K562 (cell line): ENCODE results near the gene ACSS2. TPM values are rescaled to one million over a fixed set of nuclear protein-coding genes. Genes with fewer than 3 reads are reported as not detected.

Experiments
- BRF1 ChIP-seq: IDR thresholded peaks from 3 replicates; pipeline ENCODE4 v1.6.1; 2011; ENCODE audit warnings: borderline replicate concordance, mild to moderate bottlenecking; ENCODE audit not compliant: insufficient read length; ENCODE audit errors: extremely low read depth
- CBX1 ChIP-seq: sonication (generic); IDR thresholded peaks from 2 replicates; pipeline ENCODE4 v1.6.1; 2016; ENCODE audit warnings: antibody characterized with exemption, low read depth, mild to moderate bottlenecking
- CTBP1 ChIP-seq: fragments of 450-650 bp; IDR thresholded peaks from 2 replicates; pipeline ENCODE4 v1.6.1; 2016; ENCODE audit warnings: borderline replicate concordance
- FOXP1 ChIP-seq: sonication (generic); formaldehyde crosslinking; IDR thresholded peaks from 2 replicates; pipeline ENCODE4 v1.8.0; 2022; ENCODE audit warnings: mild to moderate bottlenecking, missing genetic modification reagents
- HDAC2 ChIP-seq: fragments of 450-650 bp; IDR thresholded peaks from 2 replicates; pipeline ENCODE4 v1.6.1; 2016; ENCODE audit warnings: mild to moderate bottlenecking
- HIVEP1 ChIP-seq: fragments of 250-450 bp; sonication (Bioruptor Pico); IDR thresholded peaks from 2 replicates; pipeline ENCODE4 v1.4.0; 2020; ENCODE audit warnings: mild to moderate bottlenecking
- NFRKB ChIP-seq: fragments of 450-650 bp; IDR thresholded peaks from 2 replicates; pipeline ENCODE4 v1.6.1; 2016; ENCODE audit warnings: low read depth
- PHTF2 ChIP-seq: fragments of 250-450 bp; sonication (Bioruptor Pico); IDR thresholded peaks from 2 replicates; pipeline ENCODE4 v1.5.0; 2021; ENCODE audit warnings: mild to moderate bottlenecking
- PTTG1 ChIP-seq: fragments of 450-650 bp; IDR thresholded peaks from 2 replicates; pipeline ENCODE4 v1.6.1; 2016; ENCODE audit warnings: low read depth, mild to moderate bottlenecking, missing genetic modification characterization, missing compliant biosample characterization
- RUNX1 ChIP-seq: sonication (generic); IDR thresholded peaks from 2 replicates; pipeline ENCODE4 v1.6.1; 2016; ENCODE audit warnings: antibody characterized with exemption, low read depth
- SAP30 ChIP-seq: fragments of 200-600 bp; sonication (generic); IDR thresholded peaks from 2 replicates; pipeline ENCODE4 v1.6.1; 2012; ENCODE audit warnings: borderline replicate concordance, low read depth, mild to moderate bottlenecking, moderate library complexity, low read length, control low read depth, inconsistent platforms; ENCODE audit not compliant: insufficient read depth, poor library complexity, severe bottlenecking
- SIN3A ChIP-seq, 2 experiments: fragments of 150-350 bp in 1 of 2; IDR thresholded peaks; 2 replicates each; pipeline ENCODE4 v1.6.1; 2011 to 2016; ENCODE audit warnings: borderline replicate concordance in 2 of 2, low read depth in 2 of 2, low read length in 2 of 2, mild to moderate bottlenecking in 2 of 2, moderate library complexity in 2 of 2; ENCODE audit not compliant: control insufficient read depth in 1 of 2
- TCF3 ChIP-seq: sonication (generic); formaldehyde crosslinking; IDR thresholded peaks from 2 replicates; pipeline ENCODE4 v1.4.0; 2020; ENCODE audit warnings: mild to moderate bottlenecking, missing genetic modification reagents
- ZNF3 ChIP-seq: fragments of 250-450 bp; sonication (Bioruptor Pico); IDR thresholded peaks from 2 replicates; pipeline ENCODE4 v1.5.0; 2021; ENCODE audit warnings: mild to moderate bottlenecking, moderate library complexity
- ZNF644 ChIP-seq: fragments of 200-800 bp; sonication (Bioruptor generic); IDR thresholded peaks from 2 replicates; pipeline ENCODE4 v1.6.1; 2016; ENCODE audit warnings: low read depth, missing genetic modification characterization, missing compliant biosample characterization
- ZNF76 ChIP-seq: fragments of 250-450 bp; sonication (Bioruptor Pico); IDR thresholded peaks from 2 replicates; pipeline ENCODE4 v1.4.0; 2020; ENCODE audit warnings: mild to moderate bottlenecking, moderate library complexity, borderline replicate concordance
- polyA plus RNA-seq, 8 experiments: library from polyadenylated mRNA; depleted of rRNA in 4 of 8; stranded (reverse) in 5 of 8; unstranded in 3 of 8; fragments of >200 nt; fragmentation: Nextera tagmentation in 2 of 8; fragmentation: Illumina TruSeq in 1 of 8; extraction: Ambion mirVana in 2 of 8; extraction: Trizol in 1 of 8; gene quantifications; 2 replicates each; pipeline versions ENCODE4 v1.2.1 to v1.2.3, GENCODE V29; 2011 to 2014; ENCODE audit warnings: inconsistent platforms in 1 of 8, missing spikeins in 1 of 8
- total RNA-seq, 7 experiments: library from RNA; depleted of rRNA in 6 of 7; stranded (reverse); fragments of >200 nt in 6 of 7; fragmentation: Illumina TruSeq in 2 of 7; extraction: Trizol in 2 of 7; gene quantifications; 2 replicates each; pipeline versions ENCODE4 v1.2.1 to v1.2.3, GENCODE V29; 2011 to 2021; ENCODE audit warnings: low replicate concordance in 1 of 7
- TF ChIP-seq, protein P1 (sequence below): fragments of 450-650 bp; IDR thresholded peaks from one replicate; pipeline ENCODE4 v1.6.1; 2018; ENCODE audit warnings: mild to moderate bottlenecking, moderate library complexity; ENCODE audit not compliant: partially characterized antibody
- TF ChIP-seq, protein P2 (sequence below): sonication (generic); IDR thresholded peaks from 2 replicates; pipeline ENCODE4 v1.6.1; 2016
- TF ChIP-seq, protein P3 (sequence below): IDR thresholded peaks from 3 replicates; pipeline ENCODE4 v1.6.1; 2011; ENCODE audit warnings: borderline replicate concordance, mild to moderate bottlenecking, moderate library complexity; ENCODE audit not compliant: insufficient read length; ENCODE audit errors: extremely low read depth
- TF ChIP-seq, protein P4 (sequence below): sonication (generic); formaldehyde crosslinking; IDR thresholded peaks from 2 replicates; pipeline ENCODE4 v1.8.1; 2023; ENCODE audit warnings: mild to moderate bottlenecking, missing genetic modification reagents

ACSS2 gene
- total and polyA plus RNA-seq, 9 of the 15 experiments (the other 6 are each of a cell fraction or from before 2014, with no cell fraction given), result 21.9 to 246 (median 66.2) TPM

DNA sequence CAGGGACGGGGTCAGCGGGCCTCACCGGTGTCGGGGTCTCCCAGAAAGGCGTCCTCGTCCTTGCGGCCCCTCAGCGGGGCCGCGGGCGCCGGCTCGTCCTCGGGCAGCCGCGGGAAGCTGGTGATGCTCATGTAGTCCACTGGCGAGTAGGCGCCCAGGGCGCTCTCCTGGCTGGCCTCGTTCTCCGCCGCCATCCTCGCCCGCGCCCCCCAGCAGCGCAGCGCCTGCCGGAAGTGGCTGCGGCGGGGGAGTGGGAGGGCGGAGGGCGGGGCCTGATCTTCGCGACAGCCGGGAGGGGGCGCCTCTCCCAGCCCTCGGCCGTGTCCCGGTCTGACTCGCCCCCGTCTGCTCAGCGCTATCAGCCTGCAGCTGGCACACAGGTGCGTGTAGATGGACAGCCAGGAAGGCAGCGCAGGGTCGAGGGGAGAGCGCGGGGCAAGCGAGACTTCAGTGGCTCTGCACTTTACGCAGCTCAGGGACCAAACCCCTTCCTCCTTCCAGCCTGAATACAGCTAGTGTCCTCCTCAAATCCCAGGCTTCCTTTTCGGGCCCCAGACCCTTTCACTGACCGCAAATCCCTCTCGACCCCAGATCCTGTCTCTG is 3.7 kb upstream of the ACSS2 start, which contains the start of gene GGT7 (continued):
- TF ChIP-seq, protein P1, sequence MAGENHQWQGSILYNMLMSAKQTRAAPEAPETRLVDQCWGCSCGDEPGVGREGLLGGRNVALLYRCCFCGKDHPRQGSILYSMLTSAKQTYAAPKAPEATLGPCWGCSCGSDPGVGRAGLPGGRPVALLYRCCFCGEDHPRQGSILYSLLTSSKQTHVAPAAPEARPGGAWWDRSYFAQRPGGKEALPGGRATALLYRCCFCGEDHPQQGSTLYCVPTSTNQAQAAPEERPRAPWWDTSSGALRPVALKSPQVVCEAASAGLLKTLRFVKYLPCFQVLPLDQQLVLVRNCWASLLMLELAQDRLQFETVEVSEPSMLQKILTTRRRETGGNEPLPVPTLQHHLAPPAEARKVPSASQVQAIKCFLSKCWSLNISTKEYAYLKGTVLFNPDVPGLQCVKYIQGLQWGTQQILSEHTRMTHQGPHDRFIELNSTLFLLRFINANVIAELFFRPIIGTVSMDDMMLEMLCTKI, result no peak
- TF ChIP-seq TCF3 (CRISPR knock-in tag), result peak; percentile 82
- no peak for TF ChIP-seq CBX1
- TF ChIP-seq ZNF76 (CRISPR knock-in tag), result no peak
- no peak for TF ChIP-seq ZNF3 (CRISPR knock-in tag)
- TF ChIP-seq RUNX1, result no peak
- TF ChIP-seq PTTG1 (tag), result no peak
- no peak for TF ChIP-seq NFRKB
- no peak for TF ChIP-seq PHTF2
- TF ChIP-seq, protein P2, sequence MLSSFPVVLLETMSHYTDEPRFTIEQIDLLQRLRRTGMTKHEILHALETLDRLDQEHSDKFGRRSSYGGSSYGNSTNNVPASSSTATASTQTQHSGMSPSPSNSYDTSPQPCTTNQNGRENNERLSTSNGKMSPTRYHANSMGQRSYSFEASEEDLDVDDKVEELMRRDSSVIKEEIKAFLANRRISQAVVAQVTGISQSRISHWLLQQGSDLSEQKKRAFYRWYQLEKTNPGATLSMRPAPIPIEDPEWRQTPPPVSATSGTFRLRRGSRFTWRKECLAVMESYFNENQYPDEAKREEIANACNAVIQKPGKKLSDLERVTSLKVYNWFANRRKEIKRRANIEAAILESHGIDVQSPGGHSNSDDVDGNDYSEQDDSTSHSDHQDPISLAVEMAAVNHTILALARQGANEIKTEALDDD, result no peak
- TF ChIP-seq HDAC2, result no peak
- peak; percentile 76 for TF ChIP-seq SAP30
- no peak for TF ChIP-seq HIVEP1 (CRISPR knock-in tag)
- TF ChIP-seq SIN3A (IDR thresholded peaks at IDR 0.05; ENCODE audit: borderline replicate concordance in 2 of 2, control insufficient read depth in 1 of 2, low read depth in 2 of 2, low read length in 2 of 2), result no peak; a peak in 1 of 4 replicates
- peak; percentile 77; the same call in 1 of the 2 replicates for TF ChIP-seq CTBP1
- TF ChIP-seq ZNF644 (tag), result no peak
- TF ChIP-seq, protein P3, sequence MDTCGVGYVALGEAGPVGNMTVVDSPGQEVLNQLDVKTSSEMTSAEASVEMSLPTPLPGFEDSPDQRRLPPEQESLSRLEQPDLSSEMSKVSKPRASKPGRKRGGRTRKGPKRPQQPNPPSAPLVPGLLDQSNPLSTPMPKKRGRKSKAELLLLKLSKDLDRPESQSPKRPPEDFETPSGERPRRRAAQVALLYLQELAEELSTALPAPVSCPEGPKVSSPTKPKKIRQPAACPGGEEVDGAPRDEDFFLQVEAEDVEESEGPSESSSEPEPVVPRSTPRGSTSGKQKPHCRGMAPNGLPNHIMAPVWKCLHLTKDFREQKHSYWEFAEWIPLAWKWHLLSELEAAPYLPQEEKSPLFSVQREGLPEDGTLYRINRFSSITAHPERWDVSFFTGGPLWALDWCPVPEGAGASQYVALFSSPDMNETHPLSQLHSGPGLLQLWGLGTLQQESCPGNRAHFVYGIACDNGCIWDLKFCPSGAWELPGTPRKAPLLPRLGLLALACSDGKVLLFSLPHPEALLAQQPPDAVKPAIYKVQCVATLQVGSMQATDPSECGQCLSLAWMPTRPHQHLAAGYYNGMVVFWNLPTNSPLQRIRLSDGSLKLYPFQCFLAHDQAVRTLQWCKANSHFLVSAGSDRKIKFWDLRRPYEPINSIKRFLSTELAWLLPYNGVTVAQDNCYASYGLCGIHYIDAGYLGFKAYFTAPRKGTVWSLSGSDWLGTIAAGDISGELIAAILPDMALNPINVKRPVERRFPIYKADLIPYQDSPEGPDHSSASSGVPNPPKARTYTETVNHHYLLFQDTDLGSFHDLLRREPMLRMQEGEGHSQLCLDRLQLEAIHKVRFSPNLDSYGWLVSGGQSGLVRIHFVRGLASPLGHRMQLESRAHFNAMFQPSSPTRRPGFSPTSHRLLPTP, result no peak
- TF ChIP-seq, protein P4, sequence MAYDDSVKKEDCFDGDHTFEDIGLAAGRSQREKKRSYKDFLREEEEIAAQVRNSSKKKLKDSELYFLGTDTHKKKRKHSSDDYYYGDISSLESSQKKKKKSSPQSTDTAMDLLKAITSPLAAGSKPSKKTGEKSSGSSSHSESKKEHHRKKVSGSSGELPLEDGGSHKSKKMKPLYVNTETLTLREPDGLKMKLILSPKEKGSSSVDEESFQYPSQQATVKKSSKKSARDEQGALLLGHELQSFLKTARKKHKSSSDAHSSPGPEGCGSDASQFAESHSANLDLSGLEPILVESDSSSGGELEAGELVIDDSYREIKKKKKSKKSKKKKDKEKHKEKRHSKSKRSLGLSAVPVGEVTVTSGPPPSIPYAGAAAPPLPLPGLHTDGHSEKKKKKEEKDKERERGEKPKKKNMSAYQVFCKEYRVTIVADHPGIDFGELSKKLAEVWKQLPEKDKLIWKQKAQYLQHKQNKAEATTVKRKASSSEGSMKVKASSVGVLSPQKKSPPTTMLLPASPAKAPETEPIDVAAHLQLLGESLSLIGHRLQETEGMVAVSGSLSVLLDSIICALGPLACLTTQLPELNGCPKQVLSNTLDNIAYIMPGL (CRISPR knock-in tag), result no peak
- no peak for TF ChIP-seq BRF1
- TF ChIP-seq FOXP1 (CRISPR knock-in tag), result 0 out of 2 replicates have a peak, but pooled peaks have one; percentile 66
